Measurements from ENCODE around the gene DNAJA3. TPM values are rescaled to one million over a fixed set of nuclear protein-coding genes. Genes with fewer than 3 reads are reported as not detected.

DNAJA3 gene
- total and polyA plus RNA-seq, 4 donors = 24.8 to 38.5 (median 35.5) TPM

DNA sequence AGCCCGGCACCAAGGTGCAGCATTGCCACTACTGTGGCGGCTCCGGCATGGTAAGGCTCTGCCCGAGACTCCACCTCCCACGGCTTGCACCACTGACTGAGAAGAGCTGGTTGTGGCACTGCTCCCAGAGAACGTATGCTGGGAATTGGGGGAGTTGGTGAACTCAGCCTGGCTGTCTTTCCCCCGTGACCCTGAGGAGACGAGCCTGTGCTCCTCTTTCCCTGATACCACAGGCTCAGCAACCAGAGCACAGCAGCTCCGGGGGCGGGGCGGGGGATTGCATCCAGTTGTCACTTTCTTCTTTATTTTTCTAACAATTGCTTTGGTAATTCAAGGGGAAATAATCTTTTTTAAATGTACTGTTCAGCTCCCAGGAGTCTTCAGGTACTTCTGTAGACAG lies 16.7 kb downstream of the DNAJA3 start:
- no peak overlapping the region for H3K9ac ChIP-seq (ENCODE audit: insufficient read depth in 1 of 2, low read length in 2 of 2)
- TF ChIP-seq CTCF (IDR thresholded peaks at IDR 0.05; ENCODE audit: control extremely low read depth, extremely low read depth) = no peak
- H3K27ac ChIP-seq (ENCODE audit: low read depth in 1 of 2, low read length in 1 of 2) = no peak overlapping the region
- ATAC-seq (ENCODE audit: insufficient read depth, low FRiP score) (no peak), DNase-seq (no peak)
- no peaks in the 10 kb centered on the region for H3K27me3 ChIP-seq (ENCODE audit: control insufficient read depth in 3 of 3, insufficient read depth in 3 of 3, low read length in 2 of 3)
- H3K9me3 ChIP-seq (ENCODE audit: control insufficient read depth in 4 of 4, insufficient read depth in 3 of 4, low read length in 3 of 4) = no peaks in the 10 kb centered on the region
- H3K4me1 ChIP-seq (ENCODE audit: control insufficient read depth in 5 of 5, insufficient read depth in 5 of 5, low read length in 5 of 5) = no peaks in the 10 kb centered on the region
- 94 to 96% methylated on average over 11 of the region's 11 CpGs for WGBS, 2 donors
- no peak overlapping the region for H3K4me3 ChIP-seq
- peaks cover 36 to 60% (median 47%) of the 10 kb centered on the region in 4 donors for H3K36me3 ChIP-seq (ENCODE audit: control insufficient read depth in 4 of 4, insufficient read depth in 4 of 4, low read length in 4 of 4)

GRCh38 chr16:4443271-4443670 lies 17.6 kb downstream of the DNAJA3 start:
- Histone ChIP-seq H3K9ac (ENCODE audit: insufficient read depth in 1 of 2, low read length in 2 of 2) (no peak overlapping the region), H3K4me3 (no peak overlapping the region), H3K27ac (ENCODE audit: low read depth in 1 of 2, low read length in 1 of 2) (no peak overlapping the region), H3K27me3 (ENCODE audit: control insufficient read depth in 3 of 3, insufficient read depth in 3 of 3, low read length in 2 of 3) (no peaks in the 10 kb centered on the region), H3K36me3 (ENCODE audit: control insufficient read depth in 4 of 4, insufficient read depth in 4 of 4, low read length in 4 of 4) (peaks cover 37 to 57% (median 48%) of the 10 kb centered on the region in 4 donors), H3K4me1 (ENCODE audit: control insufficient read depth in 5 of 5, insufficient read depth in 5 of 5, low read length in 5 of 5) (no peaks in the 10 kb centered on the region), H3K9me3 (ENCODE audit: control insufficient read depth in 4 of 4, insufficient read depth in 3 of 4, low read length in 3 of 4) (no peaks in the 10 kb centered on the region)
- DNase-seq (no peak), ATAC-seq (ENCODE audit: insufficient read depth, low FRiP score) (no peak)
- TF ChIP-seq CTCF (IDR thresholded peaks at IDR 0.05; ENCODE audit: control extremely low read depth, extremely low read depth) = no peak
- WGBS, 2 donors = 68 to 83% methylated on average over 5 of the region's 5 CpGs

DNA sequence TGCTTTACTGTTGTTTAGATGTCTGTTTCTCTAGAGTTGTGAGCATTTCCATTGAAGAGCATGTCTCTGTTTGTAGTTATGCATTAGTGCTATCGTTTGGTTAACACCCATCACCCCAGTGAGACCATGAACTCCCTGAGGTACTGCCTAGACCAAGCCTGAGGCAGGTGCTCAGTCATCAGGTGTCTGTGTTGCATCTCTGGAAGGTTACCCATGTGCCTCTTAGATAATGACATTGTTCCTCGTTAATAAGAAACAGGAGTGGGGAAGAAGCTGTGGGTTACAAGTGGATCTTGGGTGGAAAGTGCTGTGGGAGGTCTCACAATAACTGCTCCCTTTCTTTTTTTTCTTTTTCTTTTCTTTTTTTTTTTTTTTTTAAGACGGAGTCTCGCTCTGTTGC lies 18.3 kb downstream of the DNAJA3 start:
- Histone ChIP-seq H3K36me3 (ENCODE audit: control insufficient read depth in 4 of 4, insufficient read depth in 4 of 4, low read length in 4 of 4) (peaks cover 40 to 59% (median 49%) of the 10 kb centered on the region in 4 donors), H3K9me3 (ENCODE audit: control insufficient read depth in 4 of 4, insufficient read depth in 3 of 4, low read length in 3 of 4) (no peaks in the 10 kb centered on the region), H3K27me3 (ENCODE audit: control insufficient read depth in 3 of 3, insufficient read depth in 3 of 3, low read length in 2 of 3) (no peaks in the 10 kb centered on the region), H3K4me1 (ENCODE audit: control insufficient read depth in 5 of 5, insufficient read depth in 5 of 5, low read length in 5 of 5) (no peaks in the 10 kb centered on the region), H3K27ac (ENCODE audit: low read depth in 1 of 2, low read length in 1 of 2) (no peak overlapping the region), H3K9ac (ENCODE audit: insufficient read depth in 1 of 2, low read length in 2 of 2) (no peak overlapping the region), H3K4me3 (no peak overlapping the region)
- no peak for TF ChIP-seq CTCF (IDR thresholded peaks at IDR 0.05; ENCODE audit: control extremely low read depth, extremely low read depth)
- DNase-seq = no peak
- ATAC-seq (ENCODE audit: insufficient read depth, low FRiP score) = no peak
- WGBS, 2 donors = 96 to 99% methylated on average over 4 of the region's 4 CpGs

- 95 to 96% methylated on average over 14 of the region's 14 CpGs for WGBS, 2 donors
- Histone ChIP-seq H3K9me3 (ENCODE audit: control insufficient read depth in 4 of 4, insufficient read depth in 3 of 4, low read length in 3 of 4) (no peaks in the 10 kb centered on the region), H3K27ac (ENCODE audit: low read depth in 1 of 2, low read length in 1 of 2) (no peak overlapping the region), H3K27me3 (ENCODE audit: control insufficient read depth in 3 of 3, insufficient read depth in 3 of 3, low read length in 2 of 3) (no peaks in the 10 kb centered on the region), H3K9ac (ENCODE audit: insufficient read depth in 1 of 2, low read length in 2 of 2) (no peak overlapping the region), H3K4me3 (no peak overlapping the region), H3K36me3 (ENCODE audit: control insufficient read depth in 4 of 4, insufficient read depth in 4 of 4, low read length in 4 of 4) (peaks cover 19 to 59% (median 27%) of the 10 kb centered on the region in 4 donors), H3K4me1 (ENCODE audit: control insufficient read depth in 5 of 5, insufficient read depth in 5 of 5, low read length in 5 of 5) (no peaks in the 10 kb centered on the region)
- no peak for ATAC-seq (ENCODE audit: insufficient read depth, low FRiP score)
- no peak for DNase-seq
- TF ChIP-seq CTCF (IDR thresholded peaks at IDR 0.05; ENCODE audit: control extremely low read depth, extremely low read depth) = no peak
Measured at GRCh38 chr16:4450430-4450829, 24.8 kb downstream of the DNAJA3 start.

Data from lung (tissue), 12 donors.